Measurements from ENCODE around the gene BRMS1L. TPM values are rescaled to one million over a fixed set of nuclear protein-coding genes. Genes with fewer than 3 reads are reported as not detected.
A peak's percentile ranks its signal among the peaks of the same experiment; 100 is the strongest.

BRMS1L gene
- total RNA-seq, 2 donors from 2014 or later: 5.3 to 15.4 TPM

- no peak for DNase-seq
- Mint-ChIP-seq H3K4me1 (peaks cover 7% of the 10 kb centered on the region), H3K4me3 (no peak overlapping the region), H3K27ac (no peak overlapping the region), H3K36me3 (ENCODE audit: low read depth) (peaks cover 17% of the 10 kb centered on the region), H3K27me3 (no peaks in the 10 kb centered on the region)
- no peaks in the 10 kb centered on the region for H3K9me3 ChIP-seq (ENCODE audit: control insufficient read depth, low read length, poor library complexity, severe bottlenecking)
- no peak for ATAC-seq
These were observed 35.2 kb downstream of the BRMS1L start for GRCh38 chr14:35861204-35861868.

- no peaks in the 10 kb centered on the region for H3K9me3 ChIP-seq (ENCODE audit: control insufficient read depth, low read length, poor library complexity, severe bottlenecking)
- ATAC-seq (no peak), DNase-seq (no peak)
- Mint-ChIP-seq H3K27me3 (no peaks in the 10 kb centered on the region), H3K27ac (no peak overlapping the region), H3K4me3 (no peak overlapping the region), H3K4me1 (peaks cover 1% of the 10 kb centered on the region), H3K36me3 (ENCODE audit: low read depth) (peaks cover 6% of the 10 kb centered on the region)
These were observed 39.6 kb downstream of the BRMS1L start for GRCh38 chr14:35865611-35866324.

- Mint-ChIP-seq H3K27ac (no peak overlapping the region), H3K4me3 (no peak overlapping the region), H3K36me3 (ENCODE audit: low read depth) (peaks cover 8% of the 10 kb centered on the region), H3K4me1 (no peaks in the 10 kb centered on the region), H3K27me3 (no peaks in the 10 kb centered on the region)
- no peaks in the 10 kb centered on the region for H3K9me3 ChIP-seq (ENCODE audit: control insufficient read depth, low read length, poor library complexity, severe bottlenecking)
- ATAC-seq (no peak), DNase-seq (no peak)
These were observed 40.6 kb downstream of the BRMS1L start for GRCh38 chr14:35866595-35867279.

GRCh38 chr14:35867280-35867629 lies 41.1 kb downstream of the BRMS1L start:
- H3K36me3 Mint-ChIP-seq (ENCODE audit: low read depth): peaks cover 8% of the 10 kb centered on the region
- no peaks in the 10 kb centered on the region for H3K27me3 Mint-ChIP-seq

GRCh38 chr14:35875296-35875695 lies 49.2 kb downstream of the BRMS1L start:
- H3K4me3 Mint-ChIP-seq: no peak overlapping the region
- no peak for ATAC-seq
- peaks cover 2% of the 10 kb centered on the region for H3K4me1 Mint-ChIP-seq
- no peaks in the 10 kb centered on the region for H3K27me3 Mint-ChIP-seq
- DNase-seq: no peak
- no peak overlapping the region for H3K27ac Mint-ChIP-seq
- no peaks in the 10 kb centered on the region for H3K9me3 ChIP-seq (ENCODE audit: control insufficient read depth, low read length, poor library complexity, severe bottlenecking)
- H3K36me3 Mint-ChIP-seq (ENCODE audit: low read depth): peaks cover 4% of the 10 kb centered on the region

More at GRCh38 chr14:35867280-35867629, 41.1 kb downstream of the BRMS1L start:
- ATAC-seq: no peak
- H3K4me3 Mint-ChIP-seq: no peak overlapping the region
- H3K4me1 Mint-ChIP-seq: no peaks in the 10 kb centered on the region
- H3K9me3 ChIP-seq (ENCODE audit: control insufficient read depth, low read length, poor library complexity, severe bottlenecking): no peaks in the 10 kb centered on the region
- no peak overlapping the region for H3K27ac Mint-ChIP-seq
- no peak for DNase-seq

- DNase-seq: no peak
- no peak for ATAC-seq
- Mint-ChIP-seq H3K27ac (no peak overlapping the region), H3K27me3 (no peaks in the 10 kb centered on the region), H3K4me1 (peaks cover 2% of the 10 kb centered on the region), H3K4me3 (no peak overlapping the region), H3K36me3 (ENCODE audit: low read depth) (no peaks in the 10 kb centered on the region)
- H3K9me3 ChIP-seq (ENCODE audit: control insufficient read depth, low read length, poor library complexity, severe bottlenecking): no peaks in the 10 kb centered on the region
These were observed 51.1 kb downstream of the BRMS1L start for GRCh38 chr14:35877276-35877675.

- ATAC-seq (no peak), DNase-seq (no peak)
- no peaks in the 10 kb centered on the region for H3K36me3 Mint-ChIP-seq (ENCODE audit: low read depth)
- no peak overlapping the region for H3K4me3 Mint-ChIP-seq
- H3K27me3 Mint-ChIP-seq: no peaks in the 10 kb centered on the region
- no peaks in the 10 kb centered on the region for H3K9me3 ChIP-seq (ENCODE audit: control insufficient read depth, low read length, poor library complexity, severe bottlenecking)
- peaks cover 2% of the 10 kb centered on the region for H3K4me1 Mint-ChIP-seq
- peak overlapping the region; percentile 21 for H3K27ac Mint-ChIP-seq
These were observed 52.4 kb downstream of the BRMS1L start for GRCh38 chr14:35878272-35879150.

GRCh38 chr14:35879151-35879648 lies 53.1 kb downstream of the BRMS1L start:
- Mint-ChIP-seq H3K27ac (no peak overlapping the region), H3K27me3 (no peaks in the 10 kb centered on the region), H3K4me1 (peaks cover 2% of the 10 kb centered on the region), H3K36me3 (ENCODE audit: low read depth) (no peaks in the 10 kb centered on the region), H3K4me3 (no peak overlapping the region)
- DNase-seq (no peak), ATAC-seq (no peak)
- no peaks in the 10 kb centered on the region for H3K9me3 ChIP-seq (ENCODE audit: control insufficient read depth, low read length, poor library complexity, severe bottlenecking)

GRCh38 chr14:35879654-35880249 lies 53.6 kb downstream of the BRMS1L start:
- DNase-seq (no peak), ATAC-seq (no peak)
- Mint-ChIP-seq H3K27ac (no peak overlapping the region), H3K36me3 (ENCODE audit: low read depth) (no peaks in the 10 kb centered on the region), H3K27me3 (no peaks in the 10 kb centered on the region), H3K4me3 (no peak overlapping the region), H3K4me1 (peaks cover 2% of the 10 kb centered on the region)
- no peaks in the 10 kb centered on the region for H3K9me3 ChIP-seq (ENCODE audit: control insufficient read depth, low read length, poor library complexity, severe bottlenecking)

GRCh38 chr14:35881280-35881679 lies 55.1 kb downstream of the BRMS1L start:
- H3K27me3 Mint-ChIP-seq: no peaks in the 10 kb centered on the region
- H3K4me1 Mint-ChIP-seq: peaks cover 2% of the 10 kb centered on the region
- H3K27ac Mint-ChIP-seq: no peak overlapping the region
- ATAC-seq: no peak
- no peaks in the 10 kb centered on the region for H3K9me3 ChIP-seq (ENCODE audit: control insufficient read depth, low read length, poor library complexity, severe bottlenecking)
- H3K4me3 Mint-ChIP-seq: no peak overlapping the region
- no peak for DNase-seq
- no peaks in the 10 kb centered on the region for H3K36me3 Mint-ChIP-seq (ENCODE audit: low read depth)

GRCh38 chr14:35883677-35884293 lies 57.6 kb downstream of the BRMS1L start:
- H3K27ac Mint-ChIP-seq: no peak overlapping the region
- no peaks in the 10 kb centered on the region for H3K9me3 ChIP-seq (ENCODE audit: control insufficient read depth, low read length, poor library complexity, severe bottlenecking)
- H3K36me3 Mint-ChIP-seq (ENCODE audit: low read depth): no peaks in the 10 kb centered on the region
- peaks cover 5% of the 10 kb centered on the region for H3K27me3 Mint-ChIP-seq
- ATAC-seq (no peak), DNase-seq (no peak)
- H3K4me1 Mint-ChIP-seq: no peaks in the 10 kb centered on the region
- no peak overlapping the region for H3K4me3 Mint-ChIP-seq

- no peak for DNase-seq
- H3K36me3 Mint-ChIP-seq (ENCODE audit: low read depth): no peaks in the 10 kb centered on the region
- H3K27ac Mint-ChIP-seq: no peak overlapping the region
- peaks cover 5% of the 10 kb centered on the region for H3K27me3 Mint-ChIP-seq
- H3K4me3 Mint-ChIP-seq: no peak overlapping the region
- H3K9me3 ChIP-seq (ENCODE audit: control insufficient read depth, low read length, poor library complexity, severe bottlenecking): peaks cover 3% of the 10 kb centered on the region
- no peak for ATAC-seq
- no peaks in the 10 kb centered on the region for H3K4me1 Mint-ChIP-seq
These were observed 64.2 kb downstream of the BRMS1L start for GRCh38 chr14:35890308-35890707.

Measured in T-helper 17 cell (primary cell).